Esophagus squamous epithelium (tissue), 5 donors: Measurements from ENCODE around the gene SLC22A31. TPM values are rescaled to one million over a fixed set of nuclear protein-coding genes. Genes with fewer than 3 reads are reported as not detected.

ENCODE experiments used
- DNase-seq: peaks from one replicate; lab custom pipeline; 2025; lab: John Stamatoyannopoulos, UW
- H3K27ac ChIP-seq, 4 donors: fragments of 200-600 bp; sonication (generic); one replicate each; pipeline ENCODE4 v1.5.1; 2016 to 2019; ENCODE audit warnings: mild to moderate bottlenecking in 1 of 4
- H3K27me3 ChIP-seq, 4 donors: fragments of 200-600 bp; sonication (generic); 1 replicate in 3 of 4; 2 replicates in 1 of 4; pipeline versions ENCODE4 v1.5.1 to v1.6.0; 2017 to 2021; ENCODE audit warnings: antibody characterized with exemption in 1 of 4
- H3K36me3 ChIP-seq, 3 donors: fragments of 200-600 bp; sonication (generic); one replicate each; pipeline ENCODE4 v1.5.1; 2016 to 2019
- H3K4me1 ChIP-seq, 3 donors: fragments of 200-600 bp; sonication (generic); one replicate each; pipeline ENCODE4 v1.5.1; 2017 to 2019
- H3K4me3 ChIP-seq, 4 donors: fragments of 200-600 bp; sonication (generic); 1 replicate in 3 of 4; 2 replicates in 1 of 4; pipeline ENCODE4 v1.5.1; 2016 to 2019; ENCODE audit warnings: mild to moderate bottlenecking in 2 of 4, moderate library complexity in 1 of 4
- H3K9me3 ChIP-seq, 3 donors: fragments of 200-600 bp; sonication (generic); one replicate each; pipeline ENCODE4 v1.5.1; 2016 to 2019
- POLR2A ChIP-seq, 4 donors: fragments of 450-650 bp; IDR thresholded peaks; one replicate each; pipeline ENCODE4 v1.6.1; 2017; ENCODE audit warnings: antibody characterized with exemption in 4 of 4, mild to moderate bottlenecking in 4 of 4, moderate library complexity in 3 of 4
- WGBS, 2 donors: methylation state at CpG; one replicate each; pipeline ENCODE4 v1.1.5; 2018; 5-methylcytosine and 5-hydroxymethylcytosine counted together
- intact Hi-C: fragments of 100-400 bp; cut with DNase I; formaldehyde crosslinking; loops from one replicate; pipeline ENCODE4 v1.15.0; 2022
- total RNA-seq, 4 donors: library from RNA; depleted of rRNA; stranded (reverse); fragments of >200 nt; gene quantifications; one replicate each; pipeline ENCODE4 v1.1.0, GENCODE V29; 2016
- TF ChIP-seq, protein P1 (sequence below), 6 experiments: fragments of 450-650 bp in 4 of 6; fragments of 200-600 bp in 2 of 6; sonication (generic) in 2 of 6; IDR thresholded peaks; one replicate each; pipeline ENCODE4 v1.5.1; 2016 to 2019; ENCODE audit warnings: antibody characterized with exemption in 6 of 6, mild to moderate bottlenecking in 4 of 6, moderate library complexity in 4 of 6
- donor health status: DM: yes; HTN: yes; CAD: no.

Gene SLC22A31
- total RNA-seq, 4 donors from 2014 or later, result not detected

DNA sequence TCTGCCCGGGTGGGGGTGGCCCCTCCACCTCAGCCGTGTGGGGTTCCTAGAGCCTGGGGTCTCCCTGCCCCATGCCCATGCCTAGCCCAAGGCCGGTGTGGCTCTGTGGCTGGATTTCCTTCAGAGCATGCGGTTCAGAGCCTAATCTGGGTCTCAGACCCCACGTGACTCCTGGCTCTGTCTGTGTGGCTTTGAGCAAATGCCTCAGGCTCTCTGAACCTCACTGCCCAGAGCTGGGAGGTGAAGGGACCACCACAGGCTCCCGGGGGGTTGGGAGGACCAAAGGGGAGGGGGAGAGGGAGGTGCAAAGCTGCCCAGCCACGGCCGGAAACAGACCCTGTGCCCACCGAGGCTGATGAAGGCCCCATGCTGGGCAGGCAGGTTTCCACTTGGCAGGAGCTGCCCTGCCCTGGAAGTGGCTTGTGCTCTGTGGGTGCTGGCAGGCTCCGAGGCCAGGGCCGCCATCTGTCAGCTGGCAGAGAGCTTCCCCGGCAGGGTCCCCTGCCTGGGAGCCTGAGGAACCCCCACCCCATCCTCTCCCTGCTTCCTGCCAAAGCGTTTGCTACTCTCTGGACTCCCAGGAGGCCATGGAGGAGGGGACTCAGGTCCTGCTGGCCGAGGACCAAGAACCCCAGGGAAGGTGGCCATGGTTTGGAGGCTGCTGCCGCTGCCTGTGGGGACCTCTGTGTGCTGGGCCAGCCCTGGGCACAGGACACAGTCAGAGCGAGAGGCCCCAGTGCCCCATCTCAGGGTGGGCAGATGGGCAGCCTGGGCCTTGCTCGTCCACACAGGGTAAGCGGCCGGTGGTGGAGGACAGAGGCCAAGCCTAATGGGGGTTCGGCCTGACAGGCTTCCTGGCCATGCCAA, 24.8 kb downstream of the SLC22A31 start:
- WGBS, 2 donors, result 20 to 55% methylated on average over 2 to 5 of the region's 20 CpGs
- TF ChIP-seq POLR2A (IDR thresholded peaks at IDR 0.05), result no peak
- TF ChIP-seq, protein P1, sequence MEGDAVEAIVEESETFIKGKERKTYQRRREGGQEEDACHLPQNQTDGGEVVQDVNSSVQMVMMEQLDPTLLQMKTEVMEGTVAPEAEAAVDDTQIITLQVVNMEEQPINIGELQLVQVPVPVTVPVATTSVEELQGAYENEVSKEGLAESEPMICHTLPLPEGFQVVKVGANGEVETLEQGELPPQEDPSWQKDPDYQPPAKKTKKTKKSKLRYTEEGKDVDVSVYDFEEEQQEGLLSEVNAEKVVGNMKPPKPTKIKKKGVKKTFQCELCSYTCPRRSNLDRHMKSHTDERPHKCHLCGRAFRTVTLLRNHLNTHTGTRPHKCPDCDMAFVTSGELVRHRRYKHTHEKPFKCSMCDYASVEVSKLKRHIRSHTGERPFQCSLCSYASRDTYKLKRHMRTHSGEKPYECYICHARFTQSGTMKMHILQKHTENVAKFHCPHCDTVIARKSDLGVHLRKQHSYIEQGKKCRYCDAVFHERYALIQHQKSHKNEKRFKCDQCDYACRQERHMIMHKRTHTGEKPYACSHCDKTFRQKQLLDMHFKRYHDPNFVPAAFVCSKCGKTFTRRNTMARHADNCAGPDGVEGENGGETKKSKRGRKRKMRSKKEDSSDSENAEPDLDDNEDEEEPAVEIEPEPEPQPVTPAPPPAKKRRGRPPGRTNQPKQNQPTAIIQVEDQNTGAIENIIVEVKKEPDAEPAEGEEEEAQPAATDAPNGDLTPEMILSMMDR (IDR thresholded peaks at IDR 0.05), result no peak
- intact Hi-C loops, result no loop called here
- Histone ChIP-seq H3K4me3 (no peak overlapping the region), H3K4me1 (peaks cover 10 to 24% (median 14%) of the 10 kb centered on the region in 3 donors), H3K9me3 (no peaks in the 10 kb centered on the region), H3K36me3 (no peaks in the 10 kb centered on the region), H3K27ac (no peak overlapping the region), H3K27me3 (peaks cover 0 to 99% (median 3%) of the 10 kb centered on the region in 4 donors)
- no peak for DNase-seq

DNA sequence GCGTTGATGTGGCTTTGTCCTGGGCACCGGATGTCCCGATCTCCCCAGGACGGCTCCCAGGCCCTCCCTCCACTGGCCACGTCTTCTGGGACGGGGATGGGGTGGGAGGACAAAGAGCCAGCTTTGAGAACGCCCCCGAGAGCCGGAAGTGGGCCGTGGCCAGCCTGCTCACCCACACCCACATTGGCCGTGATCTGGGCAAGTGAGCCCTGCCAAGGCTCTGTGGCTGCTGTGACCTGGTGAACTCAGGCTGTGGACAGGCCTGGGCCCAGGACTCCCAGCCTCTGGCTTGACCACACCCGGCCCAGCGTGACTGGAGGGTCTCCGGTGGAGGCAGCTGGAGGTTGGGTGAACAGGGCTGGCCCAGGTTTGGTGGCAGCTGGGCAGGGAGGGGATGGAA, 25.5 kb downstream of the SLC22A31 start:
- intact Hi-C loops, result loop anchor here (5.0 kb wide), 1 partner anchor 438 kb away; no protein-coding TSS in a partner anchor
- H3K27me3 ChIP-seq, result peaks cover 0 to 99% (median 4%) of the 10 kb centered on the region in 4 donors
- 80% methylated on average over 3 of the region's 14 CpGs; no CpG with 5 or more reads in 1 of the 2 donors for WGBS, 2 donors
- no peak for TF ChIP-seq POLR2A (IDR thresholded peaks at IDR 0.05)
- TF ChIP-seq, protein P1 (IDR thresholded peaks at IDR 0.05), result no peak
- H3K36me3 ChIP-seq, result no peaks in the 10 kb centered on the region
- H3K4me3 ChIP-seq, result no peak overlapping the region
- H3K4me1 ChIP-seq, result peaks cover 12 to 31% (median 18%) of the 10 kb centered on the region in 3 donors
- H3K27ac ChIP-seq, result no peak overlapping the region
- no peak for DNase-seq
- H3K9me3 ChIP-seq, result no peaks in the 10 kb centered on the region

GRCh38 chr16:89174055-89174827, 26.1 kb downstream of the SLC22A31 start:
- no peak overlapping the region for H3K27ac ChIP-seq
- H3K36me3 ChIP-seq, result no peaks in the 10 kb centered on the region
- H3K9me3 ChIP-seq, result no peaks in the 10 kb centered on the region
- intact Hi-C loops, result loop anchor here (5.0 kb wide), 1 partner anchor 437 kb away; no protein-coding TSS in a partner anchor
- WGBS, 2 donors, result 74 to 85% methylated on average over 12 to 15 of the region's 23 CpGs
- TF ChIP-seq, protein P1 (IDR thresholded peaks at IDR 0.05), result no peak
- no peak for TF ChIP-seq POLR2A (IDR thresholded peaks at IDR 0.05)
- no peak overlapping the region for H3K4me3 ChIP-seq
- DNase-seq, result no peak
- peaks cover 12 to 32% (median 18%) of the 10 kb centered on the region in 3 donors for H3K4me1 ChIP-seq
- H3K27me3 ChIP-seq, result peaks cover 0 to 99% (median 9%) of the 10 kb centered on the region in 4 donors

DNA sequence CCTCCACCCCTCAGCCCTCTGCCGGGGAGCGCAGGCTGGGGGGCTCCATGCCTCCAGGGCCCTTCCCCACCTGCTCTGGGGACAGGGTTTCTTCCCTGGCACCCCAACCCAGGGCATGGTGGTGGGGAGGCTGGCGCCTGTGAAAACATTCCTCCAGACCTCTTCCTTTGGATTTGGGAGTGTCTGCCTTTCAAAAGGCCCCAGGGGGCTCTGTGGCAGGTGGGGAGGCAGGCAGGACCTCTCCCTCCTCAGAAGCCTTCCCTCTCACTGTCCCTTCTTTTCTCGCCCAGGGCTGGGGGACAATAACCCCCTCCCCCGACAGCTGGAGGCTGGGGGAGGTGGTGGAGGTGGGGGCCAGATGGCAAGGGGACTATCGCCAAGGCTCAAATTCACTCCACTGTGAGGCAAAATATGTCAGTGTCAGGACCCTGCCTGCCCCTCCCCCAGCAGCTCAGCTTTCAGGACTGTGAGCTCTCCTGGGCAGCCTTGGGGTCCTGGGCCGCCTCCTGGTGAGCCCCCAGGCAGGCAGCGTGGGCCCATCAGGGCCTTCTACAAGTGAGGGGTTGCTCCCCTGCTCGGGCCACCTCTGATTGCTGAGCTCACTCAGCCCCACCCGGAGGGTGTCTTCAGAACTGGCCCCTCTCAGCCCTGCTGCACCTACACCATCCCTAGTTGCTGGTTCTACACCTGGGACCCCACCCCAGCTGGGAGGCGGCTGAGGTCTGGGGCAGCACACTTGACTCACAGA, 27.0 kb downstream of the SLC22A31 start:
- no peak overlapping the region for H3K27ac ChIP-seq
- peaks cover 12 to 28% (median 18%) of the 10 kb centered on the region in 3 donors for H3K4me1 ChIP-seq
- intact Hi-C loops, result loop anchor here (5.0 kb wide), 1 partner anchor 436 kb away; no protein-coding TSS in a partner anchor
- H3K9me3 ChIP-seq, result no peaks in the 10 kb centered on the region
- H3K36me3 ChIP-seq, result no peaks in the 10 kb centered on the region
- 46 to 89% methylated on average over 3 of the region's 11 CpGs for whole genome bisulfite sequencing, 2 donors
- H3K4me3 ChIP-seq, result no peak overlapping the region
- no peak for DNase-seq
- H3K27me3 ChIP-seq, result peaks cover 0 to 99% (median 13%) of the 10 kb centered on the region in 4 donors
- TF ChIP-seq, protein P1 (IDR thresholded peaks at IDR 0.05), result no peak
- TF ChIP-seq POLR2A (IDR thresholded peaks at IDR 0.05), result no peak
